ENCODE results near the gene SCCPDH. TPM values are rescaled to one million over a fixed set of nuclear protein-coding genes. Genes with fewer than 3 reads are reported as not detected.
"Not testable (repeated sequence)": the region's sequence is repeated elsewhere in the genome, so short reads cannot be mapped to it uniquely, and the experiment has no call there.

Gene SCCPDH
- total RNA-seq, 2 donors from 2014 or later: 20.7 to 23.7 TPM

DNA sequence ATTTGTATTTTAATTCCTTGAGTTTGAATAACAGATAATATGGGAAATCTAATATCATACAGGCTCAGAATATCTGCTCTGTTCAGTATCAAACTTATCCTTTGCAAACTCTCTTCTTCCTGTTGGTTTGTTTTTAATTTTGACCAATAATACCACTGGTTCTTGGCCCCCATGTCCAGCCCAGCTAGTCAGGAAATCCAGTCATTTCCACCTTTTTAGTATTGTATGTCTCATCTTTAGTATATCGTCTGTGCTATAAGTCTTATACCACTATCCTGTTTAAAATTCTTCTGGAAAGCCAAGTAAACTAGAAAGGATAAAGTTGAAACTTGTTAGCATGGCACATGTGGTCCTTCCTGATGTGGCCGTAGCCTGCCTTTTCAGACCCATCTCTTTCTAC is 10.7 kb downstream of the SCCPDH start:
- peaks cover 7% of the 10 kb centered on the region for H3K4me1 Mint-ChIP-seq (ENCODE audit: low read depth)
- H3K36me3 Mint-ChIP-seq (ENCODE audit: insufficient read depth in 2 of 2): peaks cover 12 to 49% of the 10 kb centered on the region in 2 donors
- no peak overlapping the region for H3K4me3 Mint-ChIP-seq
- peaks cover 3 to 6% of the 10 kb centered on the region in 2 donors for H3K9me3 Mint-ChIP-seq
- DNase-seq: no peak
- ATAC-seq (replicated peaks in 1 of 2): no peak
- H3K27me3 Mint-ChIP-seq (ENCODE audit: low read depth): no peaks in the 10 kb centered on the region
- H3K27ac Mint-ChIP-seq: no peak overlapping the region

DNA sequence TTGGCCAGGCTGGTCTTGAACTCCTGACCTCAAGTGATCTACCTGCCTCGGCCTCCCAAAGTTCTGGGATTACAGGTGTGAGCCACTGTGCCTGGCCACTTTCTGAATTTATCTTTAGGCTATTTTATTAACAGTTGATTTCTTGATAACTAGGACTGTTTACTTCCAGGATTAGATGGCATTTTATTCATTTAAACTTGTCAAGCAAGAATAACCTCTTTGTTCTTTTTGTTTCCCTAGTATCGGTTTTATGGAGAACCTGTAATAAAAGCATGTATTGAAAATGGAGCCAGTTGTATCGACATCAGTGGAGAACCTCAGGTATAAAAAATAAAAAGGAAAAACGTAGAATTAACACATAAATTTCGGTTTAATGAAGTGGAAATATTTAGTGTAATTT is 11.5 kb downstream of the SCCPDH start:
- no peak for ATAC-seq (replicated peaks in 1 of 2)
- peaks cover 7 to 44% of the 10 kb centered on the region in 2 donors for H3K36me3 Mint-ChIP-seq (ENCODE audit: insufficient read depth in 2 of 2)
- no peak for DNase-seq
- H3K27ac Mint-ChIP-seq: no peak overlapping the region
- H3K4me3 Mint-ChIP-seq: no peak overlapping the region
- H3K4me1 Mint-ChIP-seq (ENCODE audit: low read depth): peaks cover 7% of the 10 kb centered on the region
- H3K27me3 Mint-ChIP-seq (ENCODE audit: low read depth): no peaks in the 10 kb centered on the region
- peaks cover 1 to 3% of the 10 kb centered on the region in 2 donors for H3K9me3 Mint-ChIP-seq

GRCh38 chr1:246742396-246742795 is 18.2 kb downstream of the SCCPDH start:
- no peaks in the 10 kb centered on the region for H3K27me3 Mint-ChIP-seq (ENCODE audit: low read depth)
- ATAC-seq (replicated peaks in 1 of 2) (no peak), DNase-seq (no peak)
- peaks cover 1% of the 10 kb centered on the region for H3K4me1 Mint-ChIP-seq (ENCODE audit: low read depth)
- no peak overlapping the region for H3K27ac Mint-ChIP-seq
- peaks cover 4% of the 10 kb centered on the region in 2 donors for H3K9me3 Mint-ChIP-seq
- H3K36me3 Mint-ChIP-seq (ENCODE audit: insufficient read depth in 2 of 2): peaks cover 12 to 38% of the 10 kb centered on the region in 2 donors
- no peak overlapping the region for H3K4me3 Mint-ChIP-seq

GRCh38 chr1:246746155-246746554 is 21.9 kb downstream of the SCCPDH start:
- H3K27ac Mint-ChIP-seq; ATAC-seq (replicated peaks in 1 of 2); H3K9me3 Mint-ChIP-seq; DNase-seq; H3K27me3 Mint-ChIP-seq (ENCODE audit: low read depth); H3K4me1 Mint-ChIP-seq (ENCODE audit: low read depth); H3K4me3 Mint-ChIP-seq: not testable (repeated sequence)
- peaks cover 7 to 22% of the 10 kb centered on the region in 2 donors for H3K36me3 Mint-ChIP-seq (ENCODE audit: insufficient read depth in 2 of 2)

DNA sequence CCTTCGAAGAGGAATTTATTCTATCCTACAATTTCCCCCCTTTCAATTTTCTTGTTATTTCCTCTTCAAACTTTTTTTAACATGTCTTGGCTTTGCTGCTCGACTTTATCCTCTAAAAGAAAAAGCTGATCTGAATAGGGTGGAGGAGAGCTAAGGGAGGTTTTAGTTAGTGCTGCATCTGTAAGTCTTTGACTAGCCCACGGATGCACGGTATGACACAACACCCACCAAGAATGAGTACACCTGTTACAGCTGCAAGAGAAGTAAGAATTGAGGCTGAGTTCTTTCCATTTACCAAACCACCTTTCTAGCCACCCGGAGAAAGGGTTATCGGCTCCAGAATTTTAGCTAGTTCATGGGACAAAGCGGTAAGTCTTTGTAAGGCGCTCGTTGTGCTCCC is 23.8 kb downstream of the SCCPDH start:
- no peak overlapping the region for H3K4me3 Mint-ChIP-seq
- H3K36me3 Mint-ChIP-seq (ENCODE audit: insufficient read depth in 2 of 2): peaks cover 3 to 7% of the 10 kb centered on the region in 2 donors
- DNase-seq (no peak), ATAC-seq (replicated peaks in 1 of 2) (peak in 1 of 2 donors; percentile 52)
- no peak overlapping the region for H3K27ac Mint-ChIP-seq
- peaks cover 5% of the 10 kb centered on the region for H3K4me1 Mint-ChIP-seq (ENCODE audit: low read depth)
- H3K9me3 Mint-ChIP-seq: peaks cover 1 to 2% of the 10 kb centered on the region in 2 donors
- no peaks in the 10 kb centered on the region for H3K27me3 Mint-ChIP-seq (ENCODE audit: low read depth)

DNA sequence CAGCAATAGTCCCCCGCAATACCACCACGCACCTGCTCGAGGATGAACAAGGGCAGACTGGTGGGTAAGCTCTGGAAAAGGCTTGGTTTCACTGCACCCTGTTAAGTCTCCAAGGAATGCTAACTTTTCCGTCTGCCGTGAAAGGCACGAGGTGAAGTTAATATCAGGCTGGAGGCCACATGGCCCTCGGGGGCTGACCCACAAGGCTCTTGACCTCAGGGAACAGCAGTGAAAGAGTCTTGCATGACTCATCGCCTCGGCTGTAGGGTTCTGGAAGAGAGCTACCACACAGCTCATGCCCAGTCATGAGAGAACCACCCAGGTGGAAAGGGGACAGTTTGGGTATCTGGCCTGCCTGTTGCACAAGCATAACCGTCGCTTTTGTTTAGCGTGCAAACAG is 24.7 kb downstream of the SCCPDH start:
- no peak overlapping the region for H3K27ac Mint-ChIP-seq
- DNase-seq: no peak
- H3K4me1 Mint-ChIP-seq (ENCODE audit: low read depth): peaks cover 5% of the 10 kb centered on the region
- peaks cover 3 to 5% of the 10 kb centered on the region in 2 donors for H3K36me3 Mint-ChIP-seq (ENCODE audit: insufficient read depth in 2 of 2)
- peaks cover 1 to 2% of the 10 kb centered on the region in 2 donors for H3K9me3 Mint-ChIP-seq
- no peak for ATAC-seq (replicated peaks in 1 of 2)
- H3K4me3 Mint-ChIP-seq: no peak overlapping the region
- H3K27me3 Mint-ChIP-seq (ENCODE audit: low read depth): no peaks in the 10 kb centered on the region

- no peak for DNase-seq
- Mint-ChIP-seq H3K4me1 (ENCODE audit: low read depth) (peaks cover 5% of the 10 kb centered on the region), H3K27me3 (ENCODE audit: low read depth) (no peaks in the 10 kb centered on the region), H3K36me3 (ENCODE audit: insufficient read depth in 2 of 2) (no peaks in the 10 kb centered on the region), H3K9me3 (no peaks in the 10 kb centered on the region), H3K4me3 (no peak overlapping the region), H3K27ac (no peak overlapping the region)
- no peak for ATAC-seq (replicated peaks in 1 of 2)
Observed at GRCh38 chr1:246750752-246751151, 26.5 kb downstream of the SCCPDH start.

GRCh38 chr1:246753670-246754535 is 29.7 kb downstream of the SCCPDH start:
- Mint-ChIP-seq H3K4me1 (ENCODE audit: low read depth) (no peaks in the 10 kb centered on the region), H3K4me3 (no peak overlapping the region), H3K27me3 (ENCODE audit: low read depth) (no peaks in the 10 kb centered on the region), H3K9me3 (no peaks in the 10 kb centered on the region), H3K36me3 (ENCODE audit: insufficient read depth in 2 of 2) (no peaks in the 10 kb centered on the region), H3K27ac (no peak overlapping the region)
- DNase-seq (peak; percentile 64 to 65), ATAC-seq (replicated peaks in 1 of 2) (peak; percentile 79 to 82)

DNA sequence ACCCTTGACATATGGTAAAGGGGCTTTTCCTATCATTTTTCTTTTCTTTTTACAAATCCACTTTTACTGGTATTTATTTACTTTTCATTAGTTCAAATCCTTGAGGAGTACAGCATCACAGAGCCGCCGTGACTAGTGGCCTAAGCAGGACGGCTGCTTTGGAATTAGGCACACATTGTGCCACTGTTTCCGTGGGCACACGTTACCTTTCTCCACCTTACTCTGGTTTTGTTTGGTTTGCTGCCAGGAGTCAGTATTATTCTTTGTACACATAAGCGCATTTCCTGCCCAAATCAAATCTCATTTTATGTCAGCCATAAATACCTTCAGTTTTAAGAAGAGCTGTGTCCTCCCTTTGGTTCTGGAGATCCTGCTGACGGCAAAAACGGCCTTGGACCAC is 31.2 kb downstream of the SCCPDH start:
- no peak overlapping the region for H3K27ac Mint-ChIP-seq
- H3K36me3 Mint-ChIP-seq (ENCODE audit: insufficient read depth in 2 of 2): peaks cover 0 to under 1% of the 10 kb centered on the region in 2 donors
- no peaks in the 10 kb centered on the region for H3K4me1 Mint-ChIP-seq (ENCODE audit: low read depth)
- H3K4me3 Mint-ChIP-seq: no peak overlapping the region
- H3K27me3 Mint-ChIP-seq (ENCODE audit: low read depth): no peaks in the 10 kb centered on the region
- no peak for ATAC-seq (replicated peaks in 1 of 2)
- no peak for DNase-seq
- H3K9me3 Mint-ChIP-seq: no peaks in the 10 kb centered on the region

DNA sequence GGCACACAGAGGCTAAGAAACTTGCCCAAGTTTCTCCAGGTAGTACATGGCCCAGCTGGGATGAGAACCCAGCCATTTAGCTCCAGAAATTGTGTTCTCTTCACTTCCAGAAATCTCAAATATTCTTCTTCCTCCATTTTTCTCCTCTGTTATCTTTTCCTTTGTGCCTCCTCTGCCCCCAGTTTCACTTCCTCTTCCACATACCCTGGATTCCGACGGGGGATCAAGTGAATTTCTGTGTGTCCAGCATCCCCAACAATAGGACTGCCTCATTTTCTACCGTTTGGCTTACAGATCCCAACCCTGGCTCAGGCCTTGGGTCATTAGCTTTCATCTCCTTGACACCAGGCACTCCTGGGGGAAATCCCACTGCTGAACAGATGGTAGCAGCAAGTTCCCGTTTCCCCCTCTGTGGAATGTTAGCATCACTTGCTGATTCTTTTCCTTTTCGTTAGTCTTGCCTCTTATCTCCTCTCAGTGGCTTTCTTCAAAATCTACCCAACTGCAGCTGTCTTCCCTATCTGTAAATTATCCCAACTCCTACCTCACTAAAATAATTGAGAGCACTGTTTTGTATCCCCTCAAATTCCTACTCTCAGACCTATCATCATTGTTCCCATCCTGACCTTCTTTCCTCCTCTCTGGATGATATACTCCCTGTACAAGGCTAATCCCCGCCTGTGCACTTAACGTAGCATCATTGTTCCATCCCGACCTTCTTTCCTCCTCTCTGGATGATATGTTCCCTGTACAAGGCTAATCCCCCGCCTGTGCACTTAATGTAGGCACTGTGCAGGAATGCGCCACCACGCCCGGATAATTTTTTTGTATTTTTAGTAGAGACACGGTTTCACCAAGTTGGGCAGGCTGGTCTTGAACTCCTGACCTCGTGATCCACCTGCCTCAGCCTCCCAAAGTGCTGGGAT is 36.5 kb downstream of the SCCPDH start:
- DNase-seq (no peak), ATAC-seq (replicated peaks in 1 of 2) (no peak)
- H3K4me1 Mint-ChIP-seq (ENCODE audit: low read depth): no peaks in the 10 kb centered on the region
- H3K9me3 Mint-ChIP-seq: no peaks in the 10 kb centered on the region
- no peaks in the 10 kb centered on the region for H3K27me3 Mint-ChIP-seq (ENCODE audit: low read depth)
- peaks cover 4 to 16% of the 10 kb centered on the region in 2 donors for H3K36me3 Mint-ChIP-seq (ENCODE audit: insufficient read depth in 2 of 2)
- H3K4me3 Mint-ChIP-seq: no peak overlapping the region
- H3K27ac Mint-ChIP-seq: no peak overlapping the region

- Mint-ChIP-seq H3K4me1 (ENCODE audit: low read depth) (no peaks in the 10 kb centered on the region), H3K4me3 (no peak overlapping the region), H3K27me3 (ENCODE audit: low read depth) (no peaks in the 10 kb centered on the region), H3K27ac (no peak overlapping the region), H3K36me3 (ENCODE audit: insufficient read depth in 2 of 2) (peaks cover 4 to 16% of the 10 kb centered on the region in 2 donors), H3K9me3 (no peaks in the 10 kb centered on the region)
- DNase-seq (no peak), ATAC-seq (replicated peaks in 1 of 2) (no peak)
Observed at GRCh38 chr1:246761396-246761795, 37.2 kb downstream of the SCCPDH start.

GRCh38 chr1:246765521-246765920 is 41.3 kb downstream of the SCCPDH start:
- Mint-ChIP-seq H3K4me3 (no peak overlapping the region), H3K9me3 (no peaks in the 10 kb centered on the region), H3K27ac (no peak overlapping the region), H3K4me1 (ENCODE audit: low read depth) (no peaks in the 10 kb centered on the region), H3K36me3 (ENCODE audit: insufficient read depth in 2 of 2) (peaks cover 6 to 14% of the 10 kb centered on the region in 2 donors), H3K27me3 (ENCODE audit: low read depth) (no peaks in the 10 kb centered on the region)
- no peak for DNase-seq
- no peak for ATAC-seq (replicated peaks in 1 of 2)

GRCh38 chr1:246768403-246769020 is 44.3 kb downstream of the SCCPDH start:
- Mint-ChIP-seq H3K4me3 (no peak overlapping the region), H3K27ac (no peak overlapping the region), H3K4me1 (ENCODE audit: low read depth) (no peaks in the 10 kb centered on the region), H3K27me3 (ENCODE audit: low read depth) (no peaks in the 10 kb centered on the region), H3K36me3 (ENCODE audit: insufficient read depth in 2 of 2) (peaks cover 3 to 6% of the 10 kb centered on the region in 2 donors), H3K9me3 (no peaks in the 10 kb centered on the region)
- DNase-seq (no peak), ATAC-seq (replicated peaks in 1 of 2) (no peak)

Measured in activated T-cell treated with anti-CD3 and anti-CD28 coated beads, Interleukin-2, amount 50 U/mL, for 72 hours (primary cell).